ENCODE data around the gene FUNDC1.

DNA sequence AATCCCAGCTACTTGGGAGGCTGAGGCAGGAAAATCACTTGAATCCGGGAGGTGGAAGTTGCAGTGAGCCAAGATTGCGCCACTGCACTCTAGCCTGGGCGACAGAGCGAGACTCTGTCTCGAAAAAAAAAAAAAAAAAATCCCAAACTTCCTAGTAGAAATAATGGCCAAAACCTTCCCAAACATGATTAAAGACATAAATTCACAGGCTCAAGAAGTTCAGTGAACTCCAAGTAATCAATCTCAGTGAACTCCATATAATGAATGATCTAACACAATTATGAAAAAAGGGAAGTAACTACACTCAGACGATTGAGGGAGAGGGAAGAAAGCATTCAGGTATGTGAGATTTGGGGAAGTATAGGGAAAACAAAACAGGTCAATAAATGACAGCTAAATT, 6.5 kb downstream of the FUNDC1 start:
- TF ChIP-seq, protein P1, sequence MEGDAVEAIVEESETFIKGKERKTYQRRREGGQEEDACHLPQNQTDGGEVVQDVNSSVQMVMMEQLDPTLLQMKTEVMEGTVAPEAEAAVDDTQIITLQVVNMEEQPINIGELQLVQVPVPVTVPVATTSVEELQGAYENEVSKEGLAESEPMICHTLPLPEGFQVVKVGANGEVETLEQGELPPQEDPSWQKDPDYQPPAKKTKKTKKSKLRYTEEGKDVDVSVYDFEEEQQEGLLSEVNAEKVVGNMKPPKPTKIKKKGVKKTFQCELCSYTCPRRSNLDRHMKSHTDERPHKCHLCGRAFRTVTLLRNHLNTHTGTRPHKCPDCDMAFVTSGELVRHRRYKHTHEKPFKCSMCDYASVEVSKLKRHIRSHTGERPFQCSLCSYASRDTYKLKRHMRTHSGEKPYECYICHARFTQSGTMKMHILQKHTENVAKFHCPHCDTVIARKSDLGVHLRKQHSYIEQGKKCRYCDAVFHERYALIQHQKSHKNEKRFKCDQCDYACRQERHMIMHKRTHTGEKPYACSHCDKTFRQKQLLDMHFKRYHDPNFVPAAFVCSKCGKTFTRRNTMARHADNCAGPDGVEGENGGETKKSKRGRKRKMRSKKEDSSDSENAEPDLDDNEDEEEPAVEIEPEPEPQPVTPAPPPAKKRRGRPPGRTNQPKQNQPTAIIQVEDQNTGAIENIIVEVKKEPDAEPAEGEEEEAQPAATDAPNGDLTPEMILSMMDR (IDR thresholded peaks at IDR 0.05; ENCODE audit: borderline replicate concordance, extremely low read depth, low read length, poor library complexity, severe bottlenecking), result no peak
- no peak for TF ChIP-seq EZH2 (IDR thresholded peaks at IDR 0.05; ENCODE audit: borderline replicate concordance, low read depth, low read length, severe bottlenecking)

Measured in DND-41 (cell line).